NB4 (cell line): ENCODE measurements around the gene CIAO1.

ENCODE experiments used
- POLR2A ChIP-seq: IDR thresholded peaks from 2 replicates; pipeline ENCODE4 v1.6.1; 2011; ENCODE audit warnings: mild to moderate bottlenecking; ENCODE audit not compliant: insufficient read length; ENCODE audit errors: extremely low read depth
- TF ChIP-seq, protein P1 (sequence below): IDR thresholded peaks from one replicate; pipeline ENCODE4 v1.5.1; 2012; ENCODE audit warnings: low read depth, low read length

- TF ChIP-seq, protein P1, sequence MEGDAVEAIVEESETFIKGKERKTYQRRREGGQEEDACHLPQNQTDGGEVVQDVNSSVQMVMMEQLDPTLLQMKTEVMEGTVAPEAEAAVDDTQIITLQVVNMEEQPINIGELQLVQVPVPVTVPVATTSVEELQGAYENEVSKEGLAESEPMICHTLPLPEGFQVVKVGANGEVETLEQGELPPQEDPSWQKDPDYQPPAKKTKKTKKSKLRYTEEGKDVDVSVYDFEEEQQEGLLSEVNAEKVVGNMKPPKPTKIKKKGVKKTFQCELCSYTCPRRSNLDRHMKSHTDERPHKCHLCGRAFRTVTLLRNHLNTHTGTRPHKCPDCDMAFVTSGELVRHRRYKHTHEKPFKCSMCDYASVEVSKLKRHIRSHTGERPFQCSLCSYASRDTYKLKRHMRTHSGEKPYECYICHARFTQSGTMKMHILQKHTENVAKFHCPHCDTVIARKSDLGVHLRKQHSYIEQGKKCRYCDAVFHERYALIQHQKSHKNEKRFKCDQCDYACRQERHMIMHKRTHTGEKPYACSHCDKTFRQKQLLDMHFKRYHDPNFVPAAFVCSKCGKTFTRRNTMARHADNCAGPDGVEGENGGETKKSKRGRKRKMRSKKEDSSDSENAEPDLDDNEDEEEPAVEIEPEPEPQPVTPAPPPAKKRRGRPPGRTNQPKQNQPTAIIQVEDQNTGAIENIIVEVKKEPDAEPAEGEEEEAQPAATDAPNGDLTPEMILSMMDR, result no peak
- no peak for TF ChIP-seq POLR2A
These were observed 27.8 kb upstream of the CIAO1 start for GRCh38 chr2:96238266-96238665.
